NCI-H1694 treated with DMSO at 0.1 percent for 48 hours (cell line): ENCODE measurements around the gene MDFI.

Experiments
- DNase-seq: peaks from one replicate; lab custom pipeline; 2025; lab: John Stamatoyannopoulos, UW

The MDFI gene

DNA sequence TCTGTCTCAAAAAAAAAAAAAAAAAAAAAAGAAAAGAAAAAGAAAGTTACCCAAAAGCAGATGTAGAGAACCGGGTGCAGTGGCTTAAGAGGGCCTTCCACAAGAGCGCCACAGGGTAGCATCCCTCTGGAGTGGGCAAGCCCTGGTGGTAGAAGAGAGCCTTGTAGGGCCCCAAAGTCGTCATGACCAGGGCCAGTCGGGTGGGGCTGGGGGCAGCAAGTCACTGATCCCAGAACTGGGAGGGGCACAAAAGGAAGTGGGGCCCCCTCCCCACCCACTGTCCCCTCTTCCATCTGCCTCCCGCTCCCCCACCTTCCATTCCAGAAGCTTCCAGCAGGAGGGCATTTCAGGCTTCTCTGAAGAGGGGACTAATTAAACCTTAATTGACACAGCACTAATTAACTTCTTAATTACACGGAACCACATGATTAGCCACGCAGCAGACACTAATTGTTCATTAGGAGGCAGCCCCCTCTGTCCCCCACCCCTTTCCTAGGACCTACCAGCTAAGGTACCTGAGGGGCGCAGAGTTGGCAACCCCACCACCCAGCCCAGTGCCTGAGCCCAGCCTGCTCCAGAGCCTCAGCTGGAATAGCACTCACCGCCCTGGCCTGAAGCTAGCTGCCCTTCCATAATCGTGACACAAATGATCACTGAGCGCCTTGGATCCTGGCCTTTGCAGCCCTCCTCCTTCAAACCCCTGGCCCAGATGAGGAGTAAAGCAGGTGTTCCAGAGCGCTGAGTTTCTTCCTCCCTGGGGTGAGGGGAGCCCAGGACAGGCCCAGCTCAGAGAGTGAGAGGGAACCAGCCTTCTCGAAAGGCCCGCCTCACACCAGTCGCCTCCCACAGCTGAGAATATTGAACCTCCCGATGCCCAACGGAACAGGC, 34.8 kb downstream of the MDFI start:
- no peak for DNase-seq

DNA sequence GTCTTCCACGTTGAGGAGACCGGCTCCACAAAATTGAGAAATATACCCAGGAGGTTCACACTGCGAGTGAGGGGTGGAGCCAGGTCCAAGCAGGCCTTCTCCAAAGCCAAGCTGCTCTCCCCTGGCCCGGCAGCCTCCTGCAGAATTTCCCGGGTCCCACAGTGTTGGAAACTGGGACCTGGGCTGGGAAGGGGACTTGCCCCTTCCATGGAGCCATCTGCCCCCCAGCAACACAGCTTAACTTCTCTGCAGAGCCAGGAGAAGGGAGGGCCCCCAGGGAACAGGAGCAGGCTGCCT, 35.4 kb downstream of the MDFI start:
- DNase-seq: peak; percentile 31

DNA sequence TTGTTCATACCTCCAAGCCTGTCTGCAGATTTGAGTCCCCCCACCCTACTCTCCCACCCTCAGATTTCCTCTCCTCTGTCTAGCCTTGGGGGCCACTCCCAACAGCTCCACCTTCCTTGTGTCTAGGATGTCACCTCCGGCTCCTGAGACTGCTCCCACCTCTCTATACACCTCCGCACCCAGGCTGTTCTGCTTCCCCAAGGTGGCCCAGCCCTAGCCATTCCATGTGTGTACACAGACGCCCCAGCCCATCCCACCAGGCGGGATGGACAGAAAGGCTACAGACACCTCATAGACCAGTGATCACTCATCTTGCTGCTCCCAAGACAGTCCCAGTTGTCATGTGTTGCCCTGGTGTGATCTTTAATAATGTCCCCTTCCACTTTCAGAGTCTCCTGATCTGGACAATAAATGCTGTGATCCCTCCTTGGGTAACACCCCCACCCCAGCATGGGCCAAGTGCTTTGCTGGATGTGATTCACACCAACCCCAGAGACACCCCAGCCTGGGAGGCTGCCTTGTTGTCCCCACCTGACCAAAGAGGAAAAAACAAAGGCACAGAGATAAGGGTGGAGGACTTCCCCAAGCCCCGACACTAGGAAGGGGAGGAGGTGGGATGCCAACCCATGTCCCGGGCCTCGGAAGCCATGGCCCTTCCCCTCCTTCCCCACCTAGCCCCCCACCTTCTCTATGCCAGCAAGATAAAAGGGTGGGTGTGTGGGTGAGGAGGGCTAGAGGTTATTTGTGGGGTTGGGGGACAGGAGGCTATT, 36.1 kb downstream of the MDFI start:
- DNase-seq: no peak

DNA sequence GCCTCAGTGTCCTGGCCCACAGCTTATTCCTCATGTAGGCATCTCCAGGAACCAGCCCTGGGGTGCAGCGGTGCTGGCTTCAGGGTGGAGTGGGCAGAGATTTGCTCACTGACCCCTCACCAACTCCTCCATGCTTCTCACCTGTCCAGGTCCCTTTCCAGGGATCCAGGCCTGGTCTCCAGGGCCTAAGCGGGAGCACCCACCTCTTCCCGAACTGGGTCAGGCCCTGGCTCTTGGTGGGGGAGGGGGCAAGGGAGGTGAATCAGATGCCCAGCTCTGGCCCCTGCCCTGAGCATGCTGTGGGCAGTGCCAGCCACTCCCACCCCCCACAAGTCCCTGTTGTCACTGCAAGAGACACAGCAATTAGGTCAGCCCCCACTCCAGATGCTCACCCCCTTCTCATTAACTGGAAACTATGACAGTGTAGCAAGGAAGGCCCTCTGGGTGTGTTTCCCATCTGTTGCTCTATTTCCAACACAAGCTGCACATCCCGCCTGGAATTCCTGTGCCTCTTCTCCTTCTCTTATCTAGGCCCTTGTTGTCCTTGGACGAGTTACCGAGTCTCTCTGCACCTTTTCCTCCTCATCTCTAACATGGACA, 37.0 kb downstream of the MDFI start:
- peak; percentile 93 for DNase-seq

DNA sequence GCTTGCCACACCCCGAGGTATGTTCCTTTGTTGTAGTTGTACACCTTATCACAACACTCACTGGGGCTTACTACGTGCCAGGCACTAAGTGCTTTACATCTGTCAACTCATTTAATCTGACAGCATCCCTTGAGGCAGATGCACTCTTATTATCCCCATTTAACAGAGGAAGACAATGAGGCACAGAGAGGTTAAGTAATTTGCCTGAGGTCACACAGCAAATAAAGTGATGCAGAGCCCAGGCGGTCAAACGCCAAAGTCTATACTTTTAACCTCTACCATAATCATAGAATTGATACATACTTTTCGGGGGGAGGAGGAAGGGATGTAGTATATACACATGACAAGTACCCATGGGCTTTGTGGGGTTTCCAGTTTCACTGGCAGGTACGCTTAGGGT, 37.7 kb downstream of the MDFI start:
- DNase-seq: peak; percentile 49

DNA sequence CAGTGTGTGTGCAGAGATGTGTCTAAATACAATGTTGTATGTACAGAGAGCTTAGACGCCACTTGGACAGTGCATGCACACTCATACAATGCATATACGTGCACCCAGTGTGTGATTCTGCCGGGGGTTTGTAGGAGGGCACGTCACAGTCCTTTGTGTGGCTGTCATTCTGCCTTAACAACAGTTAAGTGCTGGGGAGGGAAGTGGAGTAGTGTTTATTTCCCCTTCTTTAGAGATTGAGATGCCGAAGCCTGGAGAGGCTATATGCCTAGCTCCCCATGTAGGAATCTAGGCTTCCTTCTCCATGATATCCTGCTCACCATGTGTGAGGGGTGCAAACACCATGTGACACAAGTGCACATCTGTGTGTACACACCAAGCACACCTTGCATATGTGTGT, 38.2 kb downstream of the MDFI start:
- no peak for DNase-seq

DNA sequence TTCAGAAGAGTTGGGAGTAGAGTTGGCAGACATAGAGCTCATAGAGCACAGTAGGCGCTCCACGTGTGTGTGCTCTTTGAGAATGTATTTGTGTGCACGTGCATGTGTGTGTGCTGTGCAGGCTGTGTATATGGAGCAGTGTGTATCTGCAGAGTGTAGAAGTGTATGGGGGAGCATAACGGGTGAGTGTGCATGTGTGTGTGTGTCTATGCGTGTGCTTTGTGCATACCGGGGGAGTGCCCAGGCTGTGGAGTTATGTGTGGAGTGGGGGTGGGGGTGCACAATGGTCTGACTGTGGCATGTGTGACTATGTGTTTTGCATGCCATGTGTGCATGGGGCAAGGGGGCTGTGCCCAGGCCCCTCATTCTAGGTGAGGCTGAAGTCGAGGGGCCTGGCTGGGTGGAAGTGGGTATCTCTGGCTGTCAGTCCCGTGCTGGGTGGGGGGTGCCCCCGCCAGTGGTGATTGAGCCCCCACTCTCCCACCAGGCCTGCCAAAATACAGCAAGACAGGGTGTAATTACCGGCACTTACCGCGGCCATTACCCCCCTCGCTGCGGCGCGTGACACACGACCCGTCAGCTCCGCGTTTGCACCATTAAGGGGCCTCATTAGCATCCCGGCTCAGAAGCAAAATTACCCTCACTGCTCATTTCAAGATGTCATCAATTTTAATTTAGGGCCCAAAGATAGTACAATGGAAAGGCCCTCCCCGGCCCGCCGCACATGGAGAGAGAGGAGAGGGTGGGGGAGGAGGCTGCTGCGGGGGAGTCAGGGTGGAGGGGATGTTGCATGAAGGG, 39.1 kb downstream of the MDFI start:
- DNase-seq: no peak

DNA sequence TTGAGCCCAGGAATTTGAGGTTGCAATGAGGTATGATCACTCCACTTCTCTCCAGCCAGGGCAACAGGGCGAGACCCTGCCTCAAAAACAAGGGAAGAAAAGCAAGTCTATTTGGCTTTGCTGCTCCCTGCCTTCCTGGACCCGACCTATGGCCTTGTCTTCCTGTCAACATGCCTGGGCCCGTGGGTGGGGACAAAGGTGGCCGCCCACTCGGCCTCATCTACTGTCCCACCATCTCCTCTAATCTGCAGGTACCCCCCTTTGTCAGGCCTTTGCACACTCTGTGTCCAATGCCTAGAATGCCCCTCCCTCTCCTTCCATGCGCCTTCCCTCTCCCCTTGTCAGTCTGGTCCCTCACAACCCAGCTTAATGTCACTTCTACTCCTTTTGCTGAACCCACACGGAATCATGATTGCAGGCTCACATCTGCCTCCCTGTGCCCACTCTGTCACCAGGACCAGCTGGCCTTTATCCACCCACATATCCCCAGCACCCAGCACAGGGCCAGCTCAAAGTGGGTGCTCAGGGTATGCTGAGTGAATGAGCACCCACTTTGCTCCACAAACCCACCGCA, 40.3 kb downstream of the MDFI start:
- no peak for DNase-seq

DNA sequence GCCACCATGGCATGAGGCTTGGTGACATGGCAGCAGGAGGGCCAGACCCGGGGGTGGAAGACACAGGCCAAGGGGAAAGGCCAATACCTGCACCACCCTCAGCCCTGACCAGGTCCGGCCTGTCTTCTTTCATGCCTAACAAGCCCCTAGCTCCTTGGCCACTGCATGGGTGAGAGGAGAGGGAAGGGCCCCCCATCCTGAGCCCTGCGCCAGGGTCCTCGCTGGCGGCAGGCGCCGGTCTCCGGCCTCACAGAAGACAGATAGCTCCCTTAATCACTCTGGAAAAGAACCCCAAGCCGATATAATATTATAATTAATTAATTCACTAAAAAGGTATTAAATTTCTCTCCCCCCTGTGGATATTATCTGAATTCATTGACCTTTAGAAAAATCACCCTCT, 41.4 kb downstream of the MDFI start:
- DNase-seq: no peak

DNA sequence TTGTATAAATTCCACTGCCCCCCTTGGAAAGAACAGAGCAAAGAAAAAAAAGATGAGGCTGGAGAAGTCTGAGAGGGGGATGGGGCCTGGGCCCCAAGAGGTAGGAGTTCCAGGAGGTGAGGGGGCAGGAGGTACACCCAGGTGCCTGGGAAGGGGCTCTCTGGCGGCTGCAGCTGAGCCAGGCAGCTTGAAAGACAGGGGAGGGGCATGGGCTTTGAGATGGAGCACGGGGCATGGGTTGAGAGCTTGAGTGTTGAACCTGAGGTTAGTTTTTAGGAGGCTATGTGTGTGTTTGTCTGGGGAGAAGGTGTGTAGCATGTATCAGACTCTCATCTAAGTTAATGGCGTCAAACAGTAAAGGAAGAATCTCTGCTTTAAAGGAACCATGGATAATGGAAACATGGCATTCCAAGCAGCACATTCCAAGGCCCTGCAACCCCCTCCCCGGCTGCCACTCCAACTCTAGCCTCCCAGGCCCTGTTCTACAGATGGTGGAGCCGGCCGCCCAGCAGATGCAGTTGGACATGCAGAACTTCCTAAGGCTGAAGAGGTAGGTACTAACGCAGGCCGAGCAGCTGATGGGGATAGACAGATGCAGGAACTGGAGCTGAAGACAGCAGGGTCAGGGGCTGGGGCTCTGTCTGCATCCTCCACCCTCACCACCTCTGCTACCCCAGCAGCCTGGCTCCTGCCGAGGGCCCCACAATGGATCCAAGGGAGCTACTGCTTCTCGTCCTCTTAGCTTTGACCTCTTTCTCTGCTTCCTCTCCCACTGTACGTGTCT, 42.1 kb downstream of the MDFI start:
- DNase-seq: no peak

DNA sequence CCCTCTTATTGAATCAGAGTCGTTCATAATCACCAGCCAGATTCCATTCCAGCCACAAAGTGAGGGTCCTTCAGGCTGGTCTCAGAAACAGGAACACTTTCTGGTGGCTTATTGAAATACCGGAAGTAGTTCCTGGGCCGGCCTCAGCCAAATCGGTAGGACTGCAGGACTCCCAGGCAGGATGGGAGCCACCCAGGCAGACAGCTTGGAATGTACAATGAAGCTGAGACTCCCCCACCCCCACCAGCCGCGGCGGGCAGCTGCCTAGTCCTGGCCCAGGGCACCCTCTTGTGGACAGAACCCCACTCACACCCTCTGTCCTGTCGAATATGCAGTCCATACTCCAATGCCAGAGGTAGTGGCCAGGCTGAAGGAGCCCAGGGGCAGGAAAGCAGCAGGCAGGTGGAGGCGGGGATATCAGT, 43.8 kb downstream of the MDFI start:
- DNase-seq: peak; percentile 66

DNA sequence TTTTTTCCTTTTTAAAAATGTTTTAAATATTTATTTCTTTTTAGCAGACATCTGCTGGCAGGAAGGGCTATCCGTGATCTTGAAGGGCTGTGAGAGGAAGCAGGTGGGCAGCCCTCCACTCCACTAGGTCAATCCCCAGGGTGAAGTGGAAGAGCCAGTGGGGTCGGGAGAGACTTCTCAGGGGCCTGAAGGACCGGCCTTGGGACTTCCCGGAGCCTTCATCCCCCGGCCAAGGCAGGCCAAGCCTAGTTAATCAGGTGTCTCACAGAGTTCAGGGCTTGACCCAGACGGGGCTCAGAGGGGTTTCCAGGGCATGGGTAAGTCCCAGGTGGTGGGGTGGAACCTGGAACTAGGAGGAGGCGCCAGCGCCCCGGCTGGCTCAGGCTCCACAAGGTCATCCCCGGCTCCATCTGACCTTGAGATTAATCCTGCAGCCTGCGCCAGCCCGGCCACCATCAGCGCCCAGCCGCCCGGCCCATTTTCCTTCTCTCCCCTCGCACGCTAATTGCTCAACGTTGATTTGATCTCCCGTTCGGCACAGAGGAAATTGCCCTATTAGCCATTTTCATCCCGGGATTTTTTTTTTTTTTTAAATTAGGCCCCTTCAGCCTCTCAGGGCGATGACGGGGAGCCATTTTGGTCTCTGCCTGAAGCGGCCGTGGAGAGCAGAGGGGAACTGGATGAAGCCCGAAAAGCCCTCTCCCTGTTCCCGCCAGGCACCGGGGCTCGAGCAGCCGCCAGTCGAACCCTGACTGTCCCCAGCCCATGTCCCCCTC, 44.4 kb downstream of the MDFI start:
- DNase-seq: no peak

DNA sequence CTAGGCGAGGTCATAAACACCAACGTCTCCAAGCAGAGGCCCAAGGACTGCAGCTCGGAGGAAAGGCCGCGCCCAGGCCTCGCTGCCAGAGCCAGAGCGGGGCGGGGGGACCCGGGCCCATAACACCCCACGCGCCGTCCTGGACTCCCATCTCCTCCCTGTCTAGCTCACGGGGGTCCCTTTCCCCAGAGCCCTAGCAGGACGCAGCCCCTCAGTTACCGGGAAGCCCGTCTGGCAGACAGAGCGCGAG, 44.9 kb downstream of the MDFI start:
- DNase-seq: no peak

DNA sequence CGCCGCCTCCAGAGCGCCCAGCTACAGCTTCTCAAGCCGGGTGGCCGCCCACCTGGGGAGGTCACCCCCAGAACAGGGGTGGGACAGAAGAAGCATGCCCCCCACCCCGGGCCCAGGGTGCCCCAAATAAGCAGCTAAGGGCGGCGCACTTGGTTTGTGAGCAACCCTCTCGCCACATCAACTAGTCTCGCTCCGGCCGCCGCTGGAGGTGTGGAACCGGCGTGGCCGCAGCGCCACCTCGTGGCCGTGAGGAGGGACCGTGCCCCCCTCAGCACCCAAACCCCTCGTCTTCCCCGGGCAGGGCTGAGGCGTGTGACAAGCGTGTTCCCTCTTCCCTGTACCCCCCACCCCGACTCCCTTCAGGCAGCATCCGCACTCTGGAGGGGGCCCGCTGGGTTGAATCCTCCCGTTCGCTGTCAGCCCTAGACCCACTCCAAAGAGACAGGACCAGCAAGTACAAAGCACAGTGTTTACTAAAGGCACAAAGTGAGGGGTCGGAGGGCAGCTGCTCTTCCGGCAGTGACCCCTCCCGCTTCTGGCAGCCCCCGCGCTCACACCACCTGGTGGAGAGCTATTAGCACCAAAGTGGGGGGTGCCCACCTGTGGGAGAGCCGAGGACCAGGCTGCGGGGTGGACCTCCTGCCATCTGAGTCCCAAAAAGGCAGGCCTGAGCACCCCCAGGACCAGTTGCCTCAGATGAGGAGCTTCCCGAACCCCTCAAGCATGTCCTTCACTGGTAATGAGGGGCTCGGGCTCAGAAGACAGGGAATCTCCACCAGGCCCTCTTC, 45.4 kb downstream of the MDFI start:
- peak; percentile 22 for DNase-seq

DNA sequence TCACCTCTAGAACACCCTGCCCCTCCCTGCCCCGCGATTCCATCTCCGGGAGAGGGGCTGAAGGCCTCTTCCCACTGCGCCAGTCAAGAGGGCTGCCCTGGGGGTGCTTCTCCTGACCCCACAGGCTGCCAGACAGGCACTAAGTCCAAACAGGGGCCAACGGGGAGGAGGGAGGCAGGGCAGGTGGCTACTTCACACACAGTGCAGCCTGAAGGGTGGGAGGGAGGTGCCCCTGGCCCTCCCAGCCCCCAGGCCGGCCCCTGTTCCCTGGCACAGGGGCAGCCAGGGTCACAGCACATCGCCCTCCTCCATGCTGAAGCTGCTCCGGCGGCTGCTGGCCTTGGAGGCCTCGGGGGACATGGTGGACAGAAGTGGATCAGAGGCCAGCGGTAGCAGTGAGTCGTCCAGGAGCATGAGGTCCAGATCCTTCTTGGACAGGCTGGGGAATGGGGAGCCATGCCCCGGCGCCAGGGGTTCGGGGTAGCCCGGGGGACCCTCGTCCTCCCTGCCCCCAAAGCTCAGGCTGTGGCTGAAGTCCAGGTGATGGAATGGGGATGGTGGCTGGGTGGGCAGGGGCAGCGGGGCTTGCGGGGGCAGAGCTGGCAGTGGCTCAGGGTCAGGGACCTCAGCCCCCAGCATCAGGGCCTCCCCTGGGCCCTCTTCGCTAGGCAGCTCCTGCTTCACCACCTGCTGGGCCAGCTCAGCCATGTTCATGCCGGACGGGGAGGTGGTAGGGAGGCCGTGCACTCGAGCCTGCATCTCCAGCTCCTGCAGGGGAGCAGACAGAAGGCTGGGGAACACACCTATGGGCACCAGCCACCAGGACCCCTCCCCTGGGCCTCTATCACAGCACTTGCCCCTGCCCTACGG, 46.3 kb downstream of the MDFI start:
- DNase-seq: no peak

DNA sequence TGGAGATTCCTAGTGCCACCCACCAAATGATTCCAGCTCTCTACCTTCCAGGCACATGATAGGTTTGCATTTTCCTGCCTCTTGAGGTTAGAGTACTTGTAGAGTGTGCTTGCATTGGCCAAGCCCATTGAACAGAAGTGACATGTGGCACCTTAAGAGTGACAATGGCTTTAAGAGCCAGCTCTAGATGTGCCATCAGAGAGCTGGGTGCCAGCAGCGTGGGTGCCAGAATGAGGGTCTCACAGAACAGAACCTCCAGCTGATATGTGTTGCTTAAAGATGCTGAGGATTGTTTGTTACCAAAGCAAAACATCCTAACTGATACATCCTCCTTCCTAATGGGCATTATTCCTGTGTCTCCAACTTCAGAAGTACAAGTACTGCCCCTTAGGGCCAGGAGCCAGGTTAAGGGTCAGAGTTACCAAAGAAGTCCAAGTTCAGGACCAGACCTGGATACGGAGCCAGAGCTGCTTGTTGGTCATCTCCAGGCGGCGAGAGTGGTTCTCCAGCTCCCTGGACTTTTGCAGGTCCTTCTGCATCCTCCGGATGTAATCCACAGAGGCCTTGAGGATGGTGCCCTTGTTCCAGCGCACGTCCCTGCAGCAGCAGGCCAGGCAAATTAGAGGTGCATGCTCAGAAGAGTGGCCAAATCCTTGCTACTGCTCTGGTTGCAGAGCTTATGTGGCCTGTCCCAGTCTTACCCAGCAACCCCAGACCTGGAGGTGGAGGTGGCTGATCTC, 47.5 kb downstream of the MDFI start:
- no peak for DNase-seq

DNA sequence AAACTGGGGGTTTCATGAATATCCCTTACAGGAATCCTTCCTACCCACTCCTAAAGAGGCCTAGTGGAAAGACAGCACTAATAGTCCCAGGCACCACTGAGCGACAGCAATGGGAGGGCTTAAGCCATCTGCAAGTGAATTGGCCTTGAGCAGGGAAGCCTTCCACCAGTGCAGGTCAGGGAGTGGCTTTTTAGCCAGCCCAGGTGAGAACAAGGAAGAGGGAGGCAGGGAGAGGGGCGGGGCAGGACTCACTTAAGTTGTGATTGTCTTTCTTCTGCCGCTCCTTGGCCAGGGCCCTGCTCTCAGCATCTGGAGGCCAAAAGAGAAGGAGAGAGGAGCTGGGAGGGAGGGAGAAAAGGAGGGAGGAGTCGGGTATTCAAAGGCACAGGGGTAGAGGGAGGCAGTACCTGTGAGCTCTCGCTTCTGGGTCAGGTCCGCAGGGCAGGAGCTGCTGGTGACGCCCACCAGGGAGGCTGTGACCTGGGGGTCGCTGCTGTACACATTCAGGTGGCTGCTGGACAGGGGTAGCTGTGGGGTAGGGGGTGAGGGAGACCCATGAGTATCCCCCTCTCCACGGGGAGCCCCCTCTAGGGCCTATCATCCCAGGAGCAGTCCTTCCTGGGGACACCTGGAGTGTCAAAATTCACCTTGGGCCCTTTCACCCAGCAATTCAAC, 49.4 kb downstream of the MDFI start:
- DNase-seq: no peak
